Measurements from ENCODE around the gene SH3BGRL2. TPM values are rescaled to one million over a fixed set of nuclear protein-coding genes. Genes with fewer than 3 reads are reported as not detected.

The SH3BGRL2 gene
- total RNA-seq, 1 experiment from 2014 or later, result 7.1 TPM

GRCh38 chr6:79750806-79751205, 119.7 kb downstream of the SH3BGRL2 start:
- H3K27ac Mint-ChIP-seq (ENCODE audit: low read depth, unreplicated experiment), result no peak overlapping the region
- H3K9me3 Mint-ChIP-seq (ENCODE audit: unreplicated experiment), result no peaks in the 10 kb centered on the region
- CTCF ChIA-PET, result interaction anchor here (1.0 to 1.1 kb wide), 2 partner anchors 11 to 19 kb away, joined by 3 to 7 read pairs; no protein-coding TSS in a partner anchor
- no peaks in the 10 kb centered on the region for H3K4me1 Mint-ChIP-seq (ENCODE audit: insufficient read depth, unreplicated experiment)
- TF ChIP-seq CTCF (IDR thresholded peaks at IDR 0.05; ENCODE audit: unreplicated experiment), result no peak
- H3K36me3 Mint-ChIP-seq (ENCODE audit: insufficient read depth, unreplicated experiment), result no peaks in the 10 kb centered on the region
- no TSS peak for BruUV-seq (replicated peaks)
- DNase-seq (ENCODE audit: unreplicated experiment), result no peak
- peaks cover 13% of the 10 kb centered on the region for H3K27me3 Mint-ChIP-seq (ENCODE audit: insufficient read depth, unreplicated experiment)
- intact Hi-C loops (cut with micrococcal nuclease), result no loop called here
- H3K4me3 Mint-ChIP-seq (ENCODE audit: unreplicated experiment), result no peak overlapping the region
- POLR2A ChIA-PET, result interaction anchor here (0.7 to 1.0 kb wide), 2 partner anchors 17 to 296 kb away, joined by 3 read pairs; no protein-coding TSS in a partner anchor

Other genes with a start within 250 kb of the SH3BGRL2 start
- gene LCA5, start 93.9 kb upstream of the SH3BGRL2 start, total RNA-seq (2022), result 4.5 TPM in 2 replicates

Measured in MCF 10A (cell line).